BLaER1 treated with 17β-estradiol and CSF1 and Interleukin-3, amounts not matched to agents 10 nM and 100 nM (cell line): ENCODE measurements around the gene SORCS2.
A peak's percentile ranks its signal among the peaks of the same experiment; 100 is the strongest.
"Not testable (repeated sequence)": the region's sequence is repeated elsewhere in the genome, so short reads cannot be mapped to it uniquely, and the experiment has no call there.

Source experiments
- H3K27ac ChIP-seq, 11 experiments: shearing (Covaris generic); formaldehyde crosslinking; 2 replicates each; pipeline ENCODE4 v1.8.1; 2022
- H3K27me3 ChIP-seq, 11 experiments: shearing (Covaris generic); formaldehyde crosslinking; 2 replicates each; pipeline ENCODE4 v1.8.1; 2022
- H3K36me3 ChIP-seq, 11 experiments: shearing (Covaris generic); formaldehyde crosslinking; 2 replicates each; pipeline ENCODE4 v1.8.1; 2022
- H3K4me1 ChIP-seq, 10 experiments: shearing (Covaris generic); formaldehyde crosslinking; 2 replicates each; pipeline ENCODE4 v1.8.1; 2022
- H3K4me2 ChIP-seq, 11 experiments: shearing (Covaris generic); formaldehyde crosslinking; 2 replicates each; pipeline ENCODE4 v1.8.1; 2022
- H3K4me3 ChIP-seq, 10 experiments: shearing (Covaris generic); formaldehyde crosslinking; 2 replicates each; pipeline ENCODE4 v1.8.1; 2022
- H3K9ac ChIP-seq, 11 experiments: shearing (Covaris generic); formaldehyde crosslinking; 2 replicates each; pipeline ENCODE4 v1.8.1; 2022
- H3K9me3 ChIP-seq, 11 experiments: shearing (Covaris generic); formaldehyde crosslinking; replicated peaks in 1 of 11; 2 replicates each; pipeline ENCODE4 v1.8.1; 2022
- H4K20me1 ChIP-seq, 11 experiments: shearing (Covaris generic); formaldehyde crosslinking; 2 replicates each; pipeline ENCODE4 v1.8.1; 2022
- Cebpa-rat ChIP-seq, 11 experiments: shearing (Covaris generic); IDR thresholded peaks; 2 replicates each; pipeline ENCODE4 v1.8.1; 2022

SORCS2 gene

DNA sequence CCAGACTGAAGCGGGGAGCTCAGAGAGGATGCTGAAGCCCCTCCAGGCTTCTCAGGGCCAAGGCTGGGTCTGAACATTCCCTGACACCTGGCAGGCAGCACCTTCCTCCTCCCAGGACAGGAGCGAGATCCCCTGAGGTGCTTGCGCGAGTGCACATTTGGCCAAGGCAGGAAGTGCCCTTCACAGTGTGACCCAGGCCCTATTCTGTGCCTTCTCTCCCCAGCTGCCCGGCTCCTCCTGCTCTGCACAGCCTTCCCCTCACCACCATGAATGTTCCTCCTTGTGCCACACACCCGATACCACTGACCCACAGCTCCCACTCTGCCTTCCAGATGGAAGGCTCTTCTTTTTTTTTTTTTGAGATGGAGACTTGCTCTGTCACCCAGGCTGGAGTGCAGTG is 259.5 kb downstream of the SORCS2 start:
- no peak for TF ChIP-seq Cebpa-rat (IDR thresholded peaks at IDR 0.05)
- no peaks in the 10 kb centered on the region for H3K27me3 ChIP-seq
- H3K36me3 ChIP-seq, result no peaks in the 10 kb centered on the region
- peak overlapping the region in 4 of 11 experiments; percentile 2 to 29 (median 10); a peak in 5 of 22 replicates for H3K4me2 ChIP-seq
- peaks cover 0 to 45% (median 31%) of the 10 kb centered on the region in 10 experiments; a peak in 14 of 20 replicates for H3K4me1 ChIP-seq
- H4K20me1 ChIP-seq, result peaks cover 0 to 1% (median 0%) of the 10 kb centered on the region in 11 experiments; a peak in 1 of 22 replicates
- no peak overlapping the region for H3K27ac ChIP-seq
- H3K9ac ChIP-seq, result no peak overlapping the region
- no peak overlapping the region for H3K4me3 ChIP-seq
- peaks cover 0 to 5% (median 0%) of the 10 kb centered on the region in 11 experiments; a peak in 2 of 22 replicates for H3K9me3 ChIP-seq

DNA sequence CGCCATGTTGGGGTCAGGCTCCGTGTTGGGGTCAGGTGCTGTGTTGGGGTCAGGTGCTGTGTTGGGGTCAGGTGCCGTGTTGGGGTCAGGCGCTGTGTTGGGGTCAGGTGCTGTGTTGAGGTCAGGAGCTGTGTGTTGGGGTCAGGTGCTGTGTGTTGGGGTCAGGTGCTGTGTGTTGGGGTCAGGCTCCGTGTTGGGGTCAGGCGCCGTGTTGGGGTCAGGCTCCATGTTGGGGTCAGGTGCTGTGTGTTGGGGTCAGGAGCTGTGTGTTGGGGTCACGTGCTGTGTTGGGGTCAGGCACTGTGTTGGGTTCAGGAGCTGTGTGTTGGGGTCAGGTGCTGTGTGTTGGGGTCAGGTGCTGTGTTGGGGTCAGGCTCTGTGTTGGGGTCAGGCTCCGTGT is 260.5 kb downstream of the SORCS2 start:
- H3K27me3 ChIP-seq, H3K4me2 ChIP-seq, H3K27ac ChIP-seq, H3K9me3 ChIP-seq, H3K36me3 ChIP-seq, H4K20me1 ChIP-seq, H3K9ac ChIP-seq, H3K4me3 ChIP-seq: not testable (repeated sequence)
- peaks cover 5 to 53% (median 41%) of the 10 kb centered on the region in 10 experiments; a peak in 18 of 20 replicates for H3K4me1 ChIP-seq

DNA sequence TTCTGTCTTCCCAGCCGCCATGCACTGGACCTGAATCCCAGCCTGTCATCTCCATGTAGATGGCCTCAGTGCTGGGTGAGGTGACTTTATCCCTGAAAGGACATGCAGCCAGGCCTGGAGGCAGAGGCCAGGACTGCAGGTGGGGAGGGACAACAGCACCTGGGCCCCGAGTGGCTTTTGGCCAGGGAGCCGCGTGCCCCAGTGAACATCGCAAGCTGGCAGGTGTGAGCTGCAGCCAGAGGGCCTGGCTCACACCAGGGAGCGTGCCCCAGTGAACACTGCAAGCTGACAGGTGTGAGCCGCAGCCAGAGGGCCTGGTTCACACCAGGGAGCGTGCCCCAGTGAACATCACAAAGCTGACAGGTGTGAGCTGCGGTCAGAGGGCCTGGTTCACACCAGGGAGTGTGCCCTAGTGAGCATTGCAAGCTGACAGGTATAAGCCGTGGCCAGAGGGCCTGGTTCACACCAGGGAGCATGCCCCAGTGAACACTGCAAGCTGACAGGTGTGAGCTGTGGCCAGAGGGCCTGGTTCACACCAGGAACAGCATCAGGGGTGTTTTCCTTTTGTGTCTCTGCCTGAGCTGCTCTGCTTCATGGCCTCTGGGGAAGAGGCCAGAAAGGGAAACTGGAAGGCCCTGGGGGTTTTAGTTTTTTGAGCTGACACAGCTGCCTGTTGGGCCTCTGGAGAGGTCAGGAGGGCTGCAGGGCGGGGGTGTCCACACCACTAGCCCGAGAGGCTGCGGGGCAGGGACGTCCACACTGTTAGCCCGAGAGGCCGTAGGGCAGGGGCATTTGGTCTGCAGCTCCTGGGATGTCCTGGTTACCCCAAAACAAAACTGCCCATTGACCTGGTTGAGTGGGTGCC is 265.1 kb downstream of the SORCS2 start:
- Histone ChIP-seq H3K27ac (peak overlapping the region in 4 of 11 experiments; percentile 10 to 54 (median 36); a peak in 6 of 22 replicates), H3K4me2 (peak overlapping the region; percentile 25 to 84 (median 68); a peak in 20 of 22 replicates), H4K20me1 (0 out of 22 replicates have a peak, but pooled peaks cover 0 to 3% (median 0%) of the 10 kb centered on the region in 11 experiments), H3K36me3 (no peaks in the 10 kb centered on the region), H3K9me3 (peaks cover 0 to 8% (median 0%) of the 10 kb centered on the region in 11 experiments; a peak in 3 of 22 replicates), H3K4me1 (peaks cover 10 to 71% (median 48%) of the 10 kb centered on the region in 10 experiments; a peak in 18 of 20 replicates), H3K9ac (peak overlapping the region in 3 of 11 experiments; percentile 3 to 33 (median 12); a peak in 2 of 22 replicates), H3K4me3 (no peak overlapping the region), H3K27me3 (no peaks in the 10 kb centered on the region)
- TF ChIP-seq Cebpa-rat (IDR thresholded peaks at IDR 0.05), result no peak

DNA sequence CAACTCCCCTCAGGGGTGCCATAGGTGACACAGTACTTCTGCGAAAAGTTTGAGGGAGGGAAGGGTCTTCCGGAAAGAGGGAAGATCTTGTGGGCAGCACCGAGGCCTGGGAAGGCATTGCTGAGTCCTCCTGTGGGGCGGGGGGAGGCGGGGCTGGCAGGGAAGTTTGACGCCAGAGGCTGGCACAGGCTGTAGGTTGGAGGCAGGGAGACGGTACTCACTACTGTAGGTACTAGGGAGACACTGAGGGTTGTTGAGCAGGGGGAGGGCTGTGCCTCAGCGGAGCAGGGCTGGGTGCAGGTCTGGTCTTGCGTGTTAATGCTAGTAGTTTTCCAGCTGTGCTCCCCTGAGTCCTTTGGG is 265.7 kb downstream of the SORCS2 start:
- 0 out of 22 replicates have a peak, but pooled peaks cover 0 to 3% (median 0%) of the 10 kb centered on the region in 11 experiments for H4K20me1 ChIP-seq
- no peaks in the 10 kb centered on the region for H3K27me3 ChIP-seq
- no peak for TF ChIP-seq Cebpa-rat (IDR thresholded peaks at IDR 0.05)
- H3K27ac ChIP-seq, result peak overlapping the region in 3 of 11 experiments; percentile 32 to 54 (median 41); a peak in 6 of 22 replicates
- peaks cover 0 to 8% (median 0%) of the 10 kb centered on the region in 11 experiments; a peak in 3 of 22 replicates for H3K9me3 ChIP-seq
- H3K4me1 ChIP-seq, result peaks cover 10 to 76% (median 48%) of the 10 kb centered on the region in 10 experiments; a peak in 18 of 20 replicates
- no peaks in the 10 kb centered on the region for H3K36me3 ChIP-seq
- peak overlapping the region; percentile 25 to 84 (median 68); a peak in 20 of 22 replicates for H3K4me2 ChIP-seq
- H3K9ac ChIP-seq, result peak overlapping the region in 3 of 11 experiments; percentile 3 to 33 (median 12); a peak in 1 of 22 replicates
- H3K4me3 ChIP-seq, result no peak overlapping the region; a peak in 1 of 20 replicates

DNA sequence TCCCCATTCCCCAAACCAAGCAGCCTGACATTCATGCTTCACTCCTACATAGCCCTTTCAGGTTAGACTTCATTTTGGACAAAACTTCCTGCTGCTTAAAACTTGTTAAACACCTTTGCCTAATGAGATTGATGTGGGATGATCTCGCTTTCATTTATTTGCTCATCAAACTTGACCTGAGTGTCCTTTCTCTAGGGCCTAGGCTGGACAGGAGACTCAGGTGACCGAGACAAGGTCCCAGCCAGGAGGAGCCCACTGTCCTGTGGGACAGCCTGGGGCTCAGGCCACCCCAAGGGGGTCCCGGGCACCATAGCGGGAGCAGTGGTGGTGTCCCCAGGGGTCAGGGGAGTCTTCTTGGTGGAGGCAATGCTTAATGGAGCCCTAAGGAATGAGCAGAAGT is 266.1 kb downstream of the SORCS2 start:
- H3K36me3 ChIP-seq, result no peaks in the 10 kb centered on the region
- H3K4me2 ChIP-seq, result peak overlapping the region; percentile 25 to 84 (median 68); a peak in 17 of 22 replicates
- peak overlapping the region in 2 of 11 experiments; percentile 5 to 33; a peak in 2 of 22 replicates for H3K9ac ChIP-seq
- H3K27me3 ChIP-seq, result no peaks in the 10 kb centered on the region
- H3K9me3 ChIP-seq, result peaks cover 0 to 8% (median 0%) of the 10 kb centered on the region in 11 experiments; a peak in 3 of 22 replicates
- 0 out of 22 replicates have a peak, but pooled peaks cover 0 to 3% (median 0%) of the 10 kb centered on the region in 11 experiments for H4K20me1 ChIP-seq
- H3K4me3 ChIP-seq, result no peak overlapping the region
- no peak for TF ChIP-seq Cebpa-rat (IDR thresholded peaks at IDR 0.05)
- H3K4me1 ChIP-seq, result peaks cover 10 to 76% (median 48%) of the 10 kb centered on the region in 10 experiments; a peak in 18 of 20 replicates
- H3K27ac ChIP-seq, result peak overlapping the region in 3 of 11 experiments; percentile 32 to 54 (median 41); a peak in 1 of 22 replicates

DNA sequence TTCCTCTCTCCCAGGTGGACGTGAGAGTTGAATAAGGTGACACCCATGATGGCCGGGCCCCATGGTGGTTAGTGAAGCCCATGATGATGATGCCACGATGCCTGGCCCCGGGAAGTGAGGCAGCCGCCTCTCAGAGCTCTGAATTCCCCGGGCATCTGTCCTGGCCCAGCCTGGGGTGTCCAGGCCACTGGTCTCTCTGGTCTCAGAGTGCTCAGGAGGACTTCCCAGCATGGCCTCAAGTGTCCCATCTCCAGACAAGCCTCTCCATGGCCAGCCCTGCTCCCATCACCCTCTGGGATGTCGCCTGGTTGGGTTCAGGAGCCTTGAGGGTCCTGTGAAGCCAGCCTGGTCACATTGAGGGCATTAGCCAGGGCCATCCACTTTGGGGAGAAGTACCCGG is 267.1 kb downstream of the SORCS2 start:
- H4K20me1 ChIP-seq, result 0 out of 22 replicates have a peak, but pooled peaks cover 0 to 3% (median 0%) of the 10 kb centered on the region in 11 experiments
- no peak for TF ChIP-seq Cebpa-rat (IDR thresholded peaks at IDR 0.05)
- H3K4me3 ChIP-seq, result no peak overlapping the region
- peaks cover 0 to 8% (median 0%) of the 10 kb centered on the region in 11 experiments; a peak in 3 of 22 replicates for H3K9me3 ChIP-seq
- no peak overlapping the region for H3K9ac ChIP-seq
- H3K36me3 ChIP-seq, result no peaks in the 10 kb centered on the region
- no peak overlapping the region for H3K27ac ChIP-seq
- peaks cover 10 to 82% (median 48%) of the 10 kb centered on the region in 10 experiments; a peak in 18 of 20 replicates for H3K4me1 ChIP-seq
- peak overlapping the region in 2 of 11 experiments; percentile 38 to 71; a peak in 5 of 22 replicates for H3K4me2 ChIP-seq
- H3K27me3 ChIP-seq, result no peaks in the 10 kb centered on the region

DNA sequence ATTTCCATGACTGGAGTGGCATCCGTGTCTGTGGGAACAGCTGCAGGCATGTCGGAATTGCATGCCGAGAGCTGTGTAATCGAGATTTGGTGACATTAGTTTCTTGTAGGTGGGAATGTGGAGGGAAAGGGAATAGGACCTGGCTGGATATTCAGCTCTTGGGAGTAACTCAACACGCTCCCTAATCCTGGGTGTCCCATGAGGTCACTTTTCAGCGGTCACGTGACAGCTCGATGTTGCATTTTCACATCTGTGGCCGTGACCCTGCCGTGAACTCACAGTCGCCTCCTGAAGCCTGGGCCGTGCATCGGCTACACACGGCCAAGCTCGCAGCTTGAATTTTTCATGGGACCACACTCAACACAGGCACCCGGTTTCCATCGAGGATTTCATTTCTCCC is 268.2 kb downstream of the SORCS2 start:
- 0 out of 22 replicates have a peak, but pooled peaks cover 0 to 3% (median 0%) of the 10 kb centered on the region in 11 experiments for H4K20me1 ChIP-seq
- no peak overlapping the region for H3K4me3 ChIP-seq
- TF ChIP-seq Cebpa-rat (IDR thresholded peaks at IDR 0.05), result no peak
- no peaks in the 10 kb centered on the region for H3K36me3 ChIP-seq
- no peak overlapping the region for H3K9ac ChIP-seq
- H3K4me1 ChIP-seq, result peaks cover 10 to 86% (median 50%) of the 10 kb centered on the region in 10 experiments; a peak in 18 of 20 replicates
- H3K9me3 ChIP-seq, result peaks cover 0 to 8% (median 0%) of the 10 kb centered on the region in 11 experiments; a peak in 3 of 22 replicates
- peak overlapping the region in 5 of 11 experiments; percentile 20 to 40 (median 32); a peak in 7 of 22 replicates for H3K4me2 ChIP-seq
- no peak overlapping the region for H3K27ac ChIP-seq
- H3K27me3 ChIP-seq, result no peaks in the 10 kb centered on the region

DNA sequence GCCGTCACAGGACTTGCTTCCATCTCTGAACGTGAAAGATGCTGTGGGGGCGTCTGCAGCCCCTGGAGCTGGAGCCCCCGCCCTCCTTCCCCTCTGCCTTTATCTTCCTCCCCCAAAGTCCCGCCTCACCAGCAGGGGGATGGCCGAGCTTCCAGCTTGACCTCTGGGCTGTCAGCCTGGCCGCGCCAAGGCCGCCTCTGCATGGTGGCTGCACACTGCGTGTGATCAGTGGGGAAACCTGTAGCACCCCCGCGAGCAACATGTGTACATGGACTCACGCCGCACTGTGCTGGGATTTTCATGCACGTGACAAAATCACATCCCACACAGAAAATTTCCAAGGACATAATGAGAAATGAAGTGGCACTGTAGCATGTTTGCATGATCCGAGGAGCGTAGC is 268.9 kb downstream of the SORCS2 start:
- H3K4me3 ChIP-seq, result no peak overlapping the region
- H3K36me3 ChIP-seq, result no peaks in the 10 kb centered on the region
- H3K4me2 ChIP-seq, result peak overlapping the region in 1 of 11 experiments; percentile 9; a peak in 1 of 22 replicates
- no peak overlapping the region for H3K9ac ChIP-seq
- 0 out of 22 replicates have a peak, but pooled peaks cover 0 to 3% (median 0%) of the 10 kb centered on the region in 11 experiments for H4K20me1 ChIP-seq
- no peak for TF ChIP-seq Cebpa-rat (IDR thresholded peaks at IDR 0.05)
- H3K27me3 ChIP-seq, result no peaks in the 10 kb centered on the region
- no peak overlapping the region for H3K27ac ChIP-seq
- H3K9me3 ChIP-seq, result peaks cover 0 to 8% (median 0%) of the 10 kb centered on the region in 11 experiments; a peak in 3 of 22 replicates
- H3K4me1 ChIP-seq, result peaks cover 10 to 84% (median 47%) of the 10 kb centered on the region in 10 experiments; a peak in 18 of 20 replicates
